GM19455 (cell line): ENCODE measurements around the gene ABCC5.

ENCODE experiments used
- ATAC-seq: cut with Tn5 transposase; IDR thresholded peaks from one replicate; pipeline ENCODE4 v1.9.1; 2021; ENCODE audit not compliant: unreplicated experiment

The ABCC5 gene

DNA sequence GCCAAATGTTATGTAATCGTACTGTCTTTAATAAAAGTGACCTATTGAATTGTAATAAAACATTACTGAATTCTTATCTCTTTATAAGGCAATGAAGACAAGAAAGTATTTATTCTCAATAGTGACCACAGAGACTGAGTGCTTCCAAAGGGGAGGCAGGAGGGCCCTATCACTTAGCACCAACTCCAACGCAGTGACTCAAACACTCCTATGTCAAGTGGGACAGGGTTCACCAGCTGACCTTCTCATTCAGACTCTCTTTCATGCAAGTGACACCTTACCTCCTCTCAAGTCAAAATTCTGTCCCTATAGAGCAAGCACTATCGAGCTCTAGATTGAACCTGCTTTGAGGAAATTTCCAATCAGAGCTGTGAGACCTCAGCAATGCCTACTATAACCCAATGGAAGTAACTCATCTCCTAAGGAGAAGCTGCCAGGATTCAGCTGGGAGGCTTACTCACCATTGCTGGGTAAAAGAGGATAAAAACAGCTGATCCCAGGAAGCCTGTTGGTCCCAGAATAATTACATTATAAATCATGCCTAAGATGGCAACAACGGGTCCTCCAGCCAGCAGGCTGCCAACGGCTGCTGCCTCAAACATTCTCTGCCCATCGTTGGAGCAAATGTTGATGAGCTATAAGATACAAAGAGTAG lies 35.6 kb downstream of the ABCC5 start:
- no peak for ATAC-seq

DNA sequence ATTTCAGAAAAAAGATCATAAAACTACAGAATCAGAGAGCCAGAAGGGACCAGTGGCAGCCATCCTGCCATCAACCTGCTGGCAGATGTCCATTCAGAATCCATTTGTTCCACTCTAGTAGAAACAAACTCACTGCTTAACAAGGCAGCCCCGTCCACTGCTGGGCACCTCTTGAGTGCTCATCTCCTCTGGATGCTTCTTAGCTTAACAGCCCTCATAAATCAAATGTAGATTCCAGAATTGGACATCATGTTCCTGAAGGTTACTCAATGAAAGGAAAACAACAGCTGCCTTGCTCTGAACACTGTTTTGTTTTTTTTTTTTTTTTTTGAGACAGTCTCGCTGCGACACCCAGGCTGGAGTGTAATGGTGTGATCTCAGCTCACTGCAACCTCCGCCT lies 37.3 kb downstream of the ABCC5 start:
- no peak for ATAC-seq

- ATAC-seq: no peak
Measured at GRCh38 chr3:183975981-183976662, 41.6 kb downstream of the ABCC5 start.

- no peak for ATAC-seq
Measured at GRCh38 chr3:183968666-183969245, 48.9 kb downstream of the ABCC5 start.

DNA sequence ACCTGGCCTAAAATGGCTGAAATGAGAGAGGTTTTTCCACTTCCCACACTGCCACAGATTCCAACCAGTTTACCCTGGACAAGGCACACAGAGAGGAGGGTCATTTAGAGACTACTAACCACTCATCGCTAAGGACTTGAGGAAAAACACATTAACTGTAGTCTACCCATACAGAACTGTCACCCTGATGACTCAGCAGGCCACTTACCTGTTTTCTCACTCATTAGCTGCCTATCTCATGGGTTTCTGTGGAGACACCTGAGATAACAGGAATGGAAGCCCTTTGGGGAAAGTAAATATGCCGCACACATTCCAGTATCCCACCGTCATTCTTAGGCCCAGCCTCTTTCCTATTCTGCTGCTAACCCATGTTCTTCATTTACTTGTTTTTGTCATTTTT lies 50.0 kb downstream of the ABCC5 start:
- ATAC-seq: no peak

DNA sequence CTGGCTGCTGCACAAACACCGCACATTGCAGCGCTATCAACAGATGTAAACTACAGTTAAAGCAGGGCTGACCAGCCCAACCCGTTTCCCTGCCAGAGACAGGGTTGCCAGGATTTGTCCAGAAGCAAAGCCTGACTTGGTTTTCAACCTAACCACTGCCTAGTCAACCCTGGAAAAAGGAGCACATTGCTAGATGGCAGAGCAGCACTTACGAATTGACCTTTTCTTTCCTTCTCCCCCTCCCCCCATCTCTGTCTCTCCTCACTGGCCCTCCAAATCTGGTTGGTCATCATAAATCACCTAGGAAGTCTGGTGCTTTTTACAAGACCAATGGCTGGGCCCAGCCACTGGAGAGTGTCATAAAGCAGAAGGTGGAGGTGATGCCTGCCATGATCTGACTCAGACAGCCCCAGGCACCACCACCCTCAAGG lies 51.3 kb downstream of the ABCC5 start:
- no peak for ATAC-seq

- ATAC-seq: no peak
Measured at GRCh38 chr3:183962807-183963206, 54.9 kb downstream of the ABCC5 start.

DNA sequence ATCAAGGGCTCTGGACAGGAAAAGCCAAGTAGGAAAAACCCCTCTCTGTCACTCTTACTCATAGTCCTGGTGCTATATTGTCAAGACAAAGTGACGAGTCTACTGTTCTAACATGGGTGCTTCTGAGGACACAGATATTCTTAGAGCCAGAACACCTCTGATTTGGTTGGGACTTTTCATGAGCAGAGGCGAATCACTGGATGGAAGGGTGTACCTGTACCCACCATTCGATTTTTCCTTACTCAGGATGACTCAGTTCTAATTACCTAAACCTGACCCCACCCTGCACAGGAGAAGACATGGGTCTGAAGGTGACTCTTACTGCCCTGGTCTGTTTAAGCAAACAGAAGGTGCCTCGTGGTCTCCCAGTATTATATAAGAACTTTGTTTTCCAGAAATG lies 58.5 kb downstream of the ABCC5 start:
- ATAC-seq: no peak

GRCh38 chr3:183958775-183959174 lies 58.9 kb downstream of the ABCC5 start:
- ATAC-seq: no peak

DNA sequence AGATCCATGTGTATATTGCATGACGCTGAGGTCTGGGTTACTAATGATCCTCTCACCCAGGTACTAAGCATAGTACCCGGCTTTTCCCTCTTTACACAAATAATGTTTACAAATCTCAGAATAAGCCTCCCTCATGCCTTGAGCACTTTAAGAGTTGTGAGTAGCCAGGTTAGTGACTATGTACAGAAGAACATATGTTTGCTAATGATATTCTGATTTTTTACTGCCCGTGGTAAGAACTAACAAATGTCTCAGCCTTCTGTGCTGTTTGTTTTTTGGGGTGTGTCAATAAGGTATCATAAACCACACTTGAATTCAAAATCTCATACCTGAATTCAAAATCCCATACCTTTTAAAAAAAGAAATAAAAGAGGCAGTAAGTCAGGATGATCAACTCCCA lies 59.5 kb downstream of the ABCC5 start:
- no peak for ATAC-seq

DNA sequence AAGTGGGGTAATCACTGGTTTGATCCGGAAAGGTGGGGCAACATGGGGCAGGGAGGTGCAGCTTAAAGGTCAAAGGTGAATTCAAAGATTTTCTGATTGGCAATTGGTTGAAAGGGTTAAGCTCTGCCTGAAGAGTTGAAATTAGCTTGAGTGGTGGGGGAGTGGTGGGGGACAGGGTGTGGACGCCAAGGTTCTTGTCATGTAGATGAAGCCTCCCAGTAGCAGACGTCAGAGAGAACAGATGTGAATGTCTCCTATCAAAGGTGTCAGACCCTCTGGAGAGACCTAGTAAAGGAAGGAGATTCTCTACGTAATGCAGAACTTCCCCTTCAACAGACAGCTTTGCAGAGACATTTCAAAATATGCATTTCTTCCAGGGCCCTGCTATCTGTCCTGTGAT lies 62.8 kb downstream of the ABCC5 start:
- no peak for ATAC-seq

DNA sequence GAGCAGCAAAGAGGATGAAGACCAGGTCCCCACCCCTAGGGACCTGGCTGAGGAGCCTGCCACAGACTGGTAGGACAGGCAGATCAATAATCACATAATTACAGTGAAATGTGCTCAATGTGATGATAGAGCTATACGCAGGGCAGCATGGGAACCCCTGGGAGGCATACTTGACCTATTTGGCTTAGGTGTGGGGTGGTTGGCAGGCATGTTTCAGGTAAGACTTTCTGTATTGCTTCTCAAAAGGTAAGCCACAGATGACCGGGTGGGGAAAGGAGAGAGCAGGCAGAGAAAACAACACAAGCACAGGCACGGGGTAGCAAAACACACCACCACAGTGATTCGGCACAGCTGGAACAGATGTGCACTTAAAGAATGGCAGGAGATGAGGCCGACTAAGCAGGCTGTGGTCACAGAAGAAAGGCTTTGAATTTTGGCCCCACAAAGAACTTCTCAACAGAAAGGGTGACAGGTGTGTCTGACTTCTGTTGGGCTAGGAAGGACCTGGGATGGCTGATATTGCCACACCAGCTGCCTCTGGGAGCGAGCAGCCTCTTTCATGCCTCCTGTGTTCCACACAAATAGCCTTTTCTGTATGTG lies 64.1 kb downstream of the ABCC5 start:
- no peak for ATAC-seq

DNA sequence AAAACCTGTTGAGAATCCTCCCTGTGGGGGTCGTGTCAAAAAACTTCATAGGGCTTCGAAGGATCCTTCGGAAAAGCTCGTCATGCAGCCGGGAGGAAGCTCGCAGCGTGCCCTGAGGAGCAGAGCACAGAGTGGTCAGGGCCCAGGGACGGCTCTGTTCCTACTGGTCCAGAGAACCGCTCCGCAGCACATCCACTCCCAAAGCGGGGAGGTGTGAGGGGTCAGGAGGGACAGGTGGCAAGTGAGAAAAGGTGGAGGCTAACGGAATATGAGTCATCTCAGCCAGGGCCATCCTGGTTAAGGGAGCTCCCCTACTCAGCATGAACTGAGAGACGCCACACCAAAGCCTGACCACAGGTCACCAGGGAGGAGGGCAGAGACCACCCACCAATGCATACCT lies 66.2 kb downstream of the ABCC5 start:
- ATAC-seq: no peak

GRCh38 chr3:183949690-183950089 lies 68.0 kb downstream of the ABCC5 start:
- no peak for ATAC-seq

GRCh38 chr3:183946037-183946436 lies 71.6 kb downstream of the ABCC5 start:
- no peak for ATAC-seq

DNA sequence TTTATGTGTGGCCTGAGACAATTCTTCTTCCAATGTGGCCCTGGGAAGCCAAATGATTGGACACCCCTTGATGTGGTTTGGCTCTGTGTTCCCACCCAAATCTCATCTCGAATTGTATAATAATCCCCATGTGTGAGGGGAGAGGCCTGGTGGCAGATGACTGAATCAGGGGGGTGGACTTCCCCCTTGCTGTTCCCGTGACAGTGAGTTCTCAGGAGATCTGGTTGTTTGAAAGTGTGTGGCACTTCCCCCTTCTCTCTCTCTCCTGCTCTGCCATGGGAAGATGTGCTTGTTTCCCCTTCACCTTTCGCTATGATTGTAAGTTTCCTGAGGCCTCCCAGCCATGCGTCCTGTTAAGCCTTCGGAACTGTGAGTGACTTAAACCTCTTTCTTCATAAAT lies 72.9 kb downstream of the ABCC5 start:
- ATAC-seq: no peak

GRCh38 chr3:183943739-183944138 lies 73.9 kb downstream of the ABCC5 start:
- ATAC-seq: no peak

- ATAC-seq: no peak
Measured at GRCh38 chr3:183941216-183941615, 76.5 kb downstream of the ABCC5 start.

DNA sequence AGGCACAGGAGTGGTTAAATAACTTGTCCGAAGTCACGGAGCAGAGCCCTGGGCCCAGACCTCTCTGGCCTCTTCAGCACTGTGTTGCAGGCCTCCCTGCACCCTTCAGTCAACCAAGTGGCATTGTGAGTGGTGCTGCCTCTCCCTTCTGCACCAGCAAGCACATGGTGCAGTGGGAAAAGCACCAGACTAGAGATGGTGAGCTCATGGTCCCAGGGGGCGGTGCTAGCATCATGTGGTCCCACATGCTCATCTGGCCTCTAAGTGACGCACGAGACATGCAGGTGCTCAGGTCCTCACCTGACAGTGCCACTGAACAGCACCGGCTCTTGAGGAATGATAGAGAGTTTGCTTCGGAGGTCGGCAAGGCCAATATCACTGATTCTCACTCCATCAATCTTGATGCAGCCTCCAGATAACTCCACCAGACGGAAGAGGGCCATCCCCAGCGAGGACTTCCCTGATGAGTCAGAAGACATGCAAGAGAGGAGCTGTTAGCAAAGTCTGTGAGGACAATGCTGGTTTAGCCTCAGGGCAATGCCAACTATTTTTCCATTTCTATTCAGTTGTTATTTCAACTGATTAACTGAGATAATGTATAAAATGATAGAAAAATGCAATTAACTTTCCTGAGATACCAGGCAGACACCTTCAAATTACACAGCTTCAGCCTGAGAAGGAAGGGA lies 79.9 kb downstream of the ABCC5 start:
- no peak for ATAC-seq

- no peak for ATAC-seq
Measured at GRCh38 chr3:183933160-183933559, 84.5 kb downstream of the ABCC5 start.

DNA sequence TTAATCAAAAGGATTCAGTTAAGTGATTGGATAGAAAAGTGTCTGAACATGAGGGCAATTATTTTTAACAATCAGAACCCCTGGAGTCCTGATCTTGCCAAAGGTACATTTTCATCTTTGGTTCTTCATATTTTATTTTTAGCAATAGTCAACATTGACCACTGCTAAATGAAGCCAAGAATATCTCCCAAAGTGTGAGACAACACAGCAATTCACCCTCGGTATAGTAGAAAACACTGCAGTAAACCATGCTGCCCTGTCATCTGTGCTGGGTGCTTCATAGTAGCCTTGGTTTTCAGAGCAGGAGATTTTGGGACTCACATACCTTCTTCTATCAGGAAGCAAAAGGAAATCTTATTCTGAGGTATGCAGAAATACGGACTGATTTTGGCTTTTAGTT lies 85.8 kb downstream of the ABCC5 start:
- no peak for ATAC-seq

GRCh38 chr3:183930086-183930485 lies 87.6 kb downstream of the ABCC5 start:
- ATAC-seq: no peak
